K562 (cell line): ENCODE data around the gene PLCB3. TPM values are rescaled to one million over a fixed set of nuclear protein-coding genes. Genes with fewer than 3 reads are reported as not detected.
A peak's percentile ranks its signal among the peaks of the same experiment; 100 is the strongest.

Source experiments
- CBFA2T2 ChIP-seq: fragments of 450-650 bp; conservative IDR thresholded peaks from 2 replicates; pipeline ENCODE4 v1.6.1; 2017; ENCODE audit warnings: mild to moderate bottlenecking
- CC2D1A ChIP-seq: fragments of 450-650 bp; IDR thresholded peaks from 2 replicates; pipeline ENCODE4 v1.6.1; 2017; ENCODE audit warnings: mild to moderate bottlenecking
- ESRRA ChIP-seq: fragments of 450-650 bp; IDR thresholded peaks from 2 replicates; pipeline ENCODE4 v1.6.1; 2014; ENCODE audit warnings: low read depth, mild to moderate bottlenecking, moderate library complexity, borderline replicate concordance
- FOXA3 ChIP-seq, 2 experiments: fragments of 450-650 bp in 1 of 2; sonication (generic) in 1 of 2; formaldehyde crosslinking; IDR thresholded peaks in 1 of 2; conservative IDR thresholded peaks in 1 of 2; 2 replicates each; pipeline versions ENCODE4 v1.4.0 to v1.8.0; 2020 to 2022; ENCODE audit warnings: mild to moderate bottlenecking in 2 of 2, missing genetic modification reagents in 1 of 2
- GATA2 ChIP-seq: sonication (generic); formaldehyde crosslinking; IDR thresholded peaks from 2 replicates; pipeline ENCODE4 v1.4.0; 2020; ENCODE audit warnings: mild to moderate bottlenecking, missing genetic modification reagents
- GATAD2B ChIP-seq: fragments of 450-650 bp; IDR thresholded peaks from 2 replicates; pipeline ENCODE4 v1.6.1; 2017; ENCODE audit warnings: mild to moderate bottlenecking, borderline replicate concordance
- HLTF ChIP-seq: fragments of 450-650 bp; IDR thresholded peaks from 2 replicates; pipeline ENCODE4 v1.6.1; 2016
- HOXB6 ChIP-seq: fragments of 250-450 bp; sonication (Bioruptor Pico); IDR thresholded peaks from 2 replicates; pipeline ENCODE4 v1.5.1; 2022; ENCODE audit warnings: mild to moderate bottlenecking, borderline replicate concordance
- JUNB ChIP-seq: fragments of 450-650 bp; formaldehyde crosslinking; conservative IDR thresholded peaks from 2 replicates; pipeline ENCODE4 v1.4.0; 2020; ENCODE audit warnings: mild to moderate bottlenecking
- JUND ChIP-seq, 2 experiments: IDR thresholded peaks; 2 replicates in 1 of 2; 3 replicates in 1 of 2; pipeline ENCODE4 v1.6.1; 2011; ENCODE audit warnings: borderline replicate concordance in 2 of 2, low read depth in 2 of 2, low read length in 2 of 2, improper control_type of control experiment in 1 of 2, missing biosample characterization in 1 of 2, missing genetic modification characterization in 1 of 2, missing genetic modification reagents in 1 of 2
- LARP7 ChIP-seq: fragments of 450-650 bp; IDR thresholded peaks from 2 replicates; pipeline ENCODE4 v1.6.1; 2016
- NFRKB ChIP-seq: fragments of 450-650 bp; IDR thresholded peaks from 2 replicates; pipeline ENCODE4 v1.6.1; 2016; ENCODE audit warnings: low read depth
- RFX5 ChIP-seq: IDR thresholded peaks from 2 replicates; pipeline ENCODE4 v1.6.1; 2011; ENCODE audit warnings: low read depth, mild to moderate bottlenecking, improper control_type of control experiment, low read length
- TCF3 ChIP-seq: sonication (generic); formaldehyde crosslinking; IDR thresholded peaks from 2 replicates; pipeline ENCODE4 v1.4.0; 2020; ENCODE audit warnings: mild to moderate bottlenecking, missing genetic modification reagents
- TCFL5 ChIP-seq: fragments of 250-450 bp; sonication (Bioruptor Pico); conservative IDR thresholded peaks from 2 replicates; pipeline ENCODE4 v1.6.1; 2021; ENCODE audit warnings: mild to moderate bottlenecking, moderate library complexity, matching md5 sums
- XRCC3 ChIP-seq: fragments of 450-650 bp; IDR thresholded peaks from 2 replicates; pipeline ENCODE4 v1.6.1; 2017; ENCODE audit warnings: mild to moderate bottlenecking, moderate library complexity
- ZNF124 ChIP-seq: sonication (generic); formaldehyde crosslinking; IDR thresholded peaks from 2 replicates; pipeline ENCODE4 v1.8.1; 2022; ENCODE audit warnings: missing genetic modification reagents
- ZNF133 ChIP-seq: fragments of 250-450 bp; sonication (Bioruptor Pico); IDR thresholded peaks from 2 replicates; pipeline ENCODE4 v1.4.0; 2020; ENCODE audit warnings: mild to moderate bottlenecking
- ZNF75A ChIP-seq: fragments of 450-650 bp; formaldehyde crosslinking; IDR thresholded peaks from 2 replicates; pipeline ENCODE4 v1.4.0; 2020; ENCODE audit warnings: mild to moderate bottlenecking
- ZNF77 ChIP-seq: fragments of 250-450 bp; sonication (Bioruptor Pico); IDR thresholded peaks from 2 replicates; pipeline ENCODE4 v1.5.0; 2020
- ZNF830 ChIP-seq: fragments of 250-450 bp; sonication (Bioruptor Pico); IDR thresholded peaks from 2 replicates; pipeline ENCODE4 v1.5.0; 2021; ENCODE audit warnings: mild to moderate bottlenecking
- ZZZ3 ChIP-seq: fragments of 450-650 bp; IDR thresholded peaks from 2 replicates; pipeline ENCODE4 v1.6.1; 2016; ENCODE audit warnings: antibody characterized with exemption, mild to moderate bottlenecking, moderate library complexity
- polyA plus RNA-seq, 8 experiments: library from polyadenylated mRNA; depleted of rRNA in 4 of 8; stranded (reverse) in 5 of 8; unstranded in 3 of 8; fragments of >200 nt; fragmentation: Nextera tagmentation in 2 of 8; fragmentation: Illumina TruSeq in 1 of 8; extraction: Ambion mirVana in 2 of 8; extraction: Trizol in 1 of 8; gene quantifications; 2 replicates each; pipeline versions ENCODE4 v1.2.1 to v1.2.3, GENCODE V29; 2011 to 2014; ENCODE audit warnings: inconsistent platforms in 1 of 8, missing spikeins in 1 of 8
- total RNA-seq, 7 experiments: library from RNA; depleted of rRNA in 6 of 7; stranded (reverse); fragments of >200 nt in 6 of 7; fragmentation: Illumina TruSeq in 2 of 7; extraction: Trizol in 2 of 7; gene quantifications; 2 replicates each; pipeline versions ENCODE4 v1.2.1 to v1.2.3, GENCODE V29; 2011 to 2021; ENCODE audit warnings: low replicate concordance in 1 of 7
- TF ChIP-seq, protein P1 (sequence below): fragments of 450-650 bp; IDR thresholded peaks from 2 replicates; pipeline ENCODE4 v1.6.1; 2016
- TF ChIP-seq, protein P2 (sequence below): sonication (generic); formaldehyde crosslinking; IDR thresholded peaks from 2 replicates; pipeline ENCODE4 v1.8.1; 2022; ENCODE audit warnings: missing genetic modification reagents
- TF ChIP-seq, protein P3 (sequence below): fragments of 450-650 bp; formaldehyde crosslinking; IDR thresholded peaks from 2 replicates; pipeline ENCODE4 v1.4.0; 2020; ENCODE audit warnings: mild to moderate bottlenecking
- TF ChIP-seq, protein P4 (sequence below): fragments of 450-650 bp; formaldehyde crosslinking; conservative IDR thresholded peaks from 2 replicates; pipeline ENCODE4 v1.4.0; 2022; ENCODE audit warnings: mild to moderate bottlenecking, missing genetic modification characterization

PLCB3 gene
- total and polyA plus RNA-seq, 9 of the 15 experiments (the other 6 are each of a cell fraction or from before 2014, with no cell fraction given) = 0.31 to 44.8 (median 14.6) TPM

DNA sequence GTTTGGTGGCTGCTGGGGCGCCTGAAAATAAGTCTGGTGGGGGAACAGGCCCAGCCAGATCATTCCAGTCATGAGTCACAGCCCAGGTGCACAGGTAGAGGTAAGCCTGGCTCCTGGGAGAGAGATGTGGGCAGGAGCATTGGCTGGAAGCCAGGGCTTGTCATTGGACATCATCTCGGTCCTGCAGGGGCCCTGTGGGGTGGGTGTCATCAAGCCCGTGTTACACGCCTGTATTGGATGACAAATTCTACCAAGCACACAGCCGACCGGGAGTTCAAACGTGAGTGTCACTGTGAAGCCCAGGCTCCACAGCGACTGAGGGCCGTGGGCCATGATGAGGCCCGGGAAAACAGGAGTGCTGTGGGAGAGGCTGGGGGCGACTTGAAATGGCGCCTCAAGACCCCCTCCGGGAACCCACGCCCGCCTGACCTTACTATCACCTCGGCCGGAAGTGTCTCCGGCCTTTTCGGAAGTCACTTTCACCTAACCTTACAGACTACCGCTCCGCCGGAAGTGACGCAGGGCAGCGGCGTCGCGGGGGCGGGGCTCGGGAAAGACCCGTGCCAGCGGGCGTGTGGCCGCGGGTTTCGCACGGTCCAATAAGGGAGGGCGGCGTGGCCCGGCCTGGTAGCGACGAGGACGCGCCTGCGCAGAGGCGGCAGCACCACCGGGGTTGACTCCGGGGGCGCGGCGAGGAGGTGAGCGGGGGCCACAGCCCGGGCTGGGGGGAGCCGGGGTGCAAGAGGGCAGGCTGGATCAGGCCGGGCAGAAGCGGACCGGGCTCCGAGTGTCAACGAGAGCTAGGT lies 10.7 kb upstream of the PLCB3 start, which contains the start of gene FKBP2 (continued):
- TF ChIP-seq, protein P1, sequence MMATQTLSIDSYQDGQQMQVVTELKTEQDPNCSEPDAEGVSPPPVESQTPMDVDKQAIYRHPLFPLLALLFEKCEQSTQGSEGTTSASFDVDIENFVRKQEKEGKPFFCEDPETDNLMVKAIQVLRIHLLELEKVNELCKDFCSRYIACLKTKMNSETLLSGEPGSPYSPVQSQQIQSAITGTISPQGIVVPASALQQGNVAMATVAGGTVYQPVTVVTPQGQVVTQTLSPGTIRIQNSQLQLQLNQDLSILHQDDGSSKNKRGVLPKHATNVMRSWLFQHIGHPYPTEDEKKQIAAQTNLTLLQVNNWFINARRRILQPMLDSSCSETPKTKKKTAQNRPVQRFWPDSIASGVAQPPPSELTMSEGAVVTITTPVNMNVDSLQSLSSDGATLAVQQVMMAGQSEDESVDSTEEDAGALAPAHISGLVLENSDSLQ = no peak
- TF ChIP-seq XRCC3 = no peak
- TF ChIP-seq GATA2 = no peak
- no peak for TF ChIP-seq RFX5
- TF ChIP-seq ESRRA = peak; percentile 95
- no peak for TF ChIP-seq CC2D1A
- TF ChIP-seq ZNF124 = no peak
- TF ChIP-seq CBFA2T2 = no peak
- no peak; the same call in 1 of the 2 replicates for TF ChIP-seq TCF3 (CRISPR knock-in tag)
- TF ChIP-seq FOXA3 (CRISPR knock-in tag; conservative IDR thresholded peaks at IDR 0.05 in 1 of 2, IDR thresholded peaks at IDR 0.05 in 1 of 2) = peak in 1 of 2 experiments; percentile 57; a peak in 1 of 4 replicates
- TF ChIP-seq JUND (IDR thresholded peaks at IDR 0.05; ENCODE audit: borderline replicate concordance, low read depth, low read length) = peak; percentile 39
- no peak; the same call in 2 of the 3 replicates for TF ChIP-seq JUND (tag; IDR thresholded peaks at IDR 0.05; ENCODE audit: borderline replicate concordance, low read depth, low read length)
- no peak for TF ChIP-seq LARP7
- TF ChIP-seq ZNF133 (CRISPR knock-in tag) = no peak
- peak; percentile 25; the same call in 1 of the 2 replicates for TF ChIP-seq ZNF75A (CRISPR knock-in tag)
- TF ChIP-seq TCFL5 (CRISPR knock-in tag) = no peak
- peak; percentile 78; the same call in 1 of the 2 replicates for TF ChIP-seq ZNF77 (CRISPR knock-in tag)
- 0 out of 2 replicates have a peak, but pooled peaks have one; percentile 48 for TF ChIP-seq JUNB (CRISPR knock-in tag)
- TF ChIP-seq HLTF = no peak
- TF ChIP-seq, protein P2, sequence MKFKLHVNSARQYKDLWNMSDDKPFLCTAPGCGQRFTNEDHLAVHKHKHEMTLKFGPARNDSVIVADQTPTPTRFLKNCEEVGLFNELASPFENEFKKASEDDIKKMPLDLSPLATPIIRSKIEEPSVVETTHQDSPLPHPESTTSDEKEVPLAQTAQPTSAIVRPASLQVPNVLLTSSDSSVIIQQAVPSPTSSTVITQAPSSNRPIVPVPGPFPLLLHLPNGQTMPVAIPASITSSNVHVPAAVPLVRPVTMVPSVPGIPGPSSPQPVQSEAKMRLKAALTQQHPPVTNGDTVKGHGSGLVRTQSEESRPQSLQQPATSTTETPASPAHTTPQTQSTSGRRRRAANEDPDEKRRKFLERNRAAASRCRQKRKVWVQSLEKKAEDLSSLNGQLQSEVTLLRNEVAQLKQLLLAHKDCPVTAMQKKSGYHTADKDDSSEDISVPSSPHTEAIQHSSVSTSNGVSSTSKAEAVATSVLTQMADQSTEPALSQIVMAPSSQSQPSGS (CRISPR knock-in tag) = no peak
- no peak; the same call in 1 of the 2 replicates for TF ChIP-seq GATAD2B
- TF ChIP-seq, protein P3, sequence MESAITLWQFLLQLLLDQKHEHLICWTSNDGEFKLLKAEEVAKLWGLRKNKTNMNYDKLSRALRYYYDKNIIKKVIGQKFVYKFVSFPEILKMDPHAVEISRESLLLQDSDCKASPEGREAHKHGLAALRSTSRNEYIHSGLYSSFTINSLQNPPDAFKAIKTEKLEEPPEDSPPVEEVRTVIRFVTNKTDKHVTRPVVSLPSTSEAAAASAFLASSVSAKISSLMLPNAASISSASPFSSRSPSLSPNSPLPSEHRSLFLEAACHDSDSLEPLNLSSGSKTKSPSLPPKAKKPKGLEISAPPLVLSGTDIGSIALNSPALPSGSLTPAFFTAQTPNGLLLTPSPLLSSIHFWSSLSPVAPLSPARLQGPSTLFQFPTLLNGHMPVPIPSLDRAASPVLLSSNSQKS (CRISPR knock-in tag) = 0 out of 2 replicates have a peak, but pooled peaks have one; percentile 9
- TF ChIP-seq ZNF830 = peak; percentile 75; the same call in 1 of the 2 replicates
- no peak; the same call in 1 of the 2 replicates for TF ChIP-seq HOXB6
- TF ChIP-seq, protein P4, sequence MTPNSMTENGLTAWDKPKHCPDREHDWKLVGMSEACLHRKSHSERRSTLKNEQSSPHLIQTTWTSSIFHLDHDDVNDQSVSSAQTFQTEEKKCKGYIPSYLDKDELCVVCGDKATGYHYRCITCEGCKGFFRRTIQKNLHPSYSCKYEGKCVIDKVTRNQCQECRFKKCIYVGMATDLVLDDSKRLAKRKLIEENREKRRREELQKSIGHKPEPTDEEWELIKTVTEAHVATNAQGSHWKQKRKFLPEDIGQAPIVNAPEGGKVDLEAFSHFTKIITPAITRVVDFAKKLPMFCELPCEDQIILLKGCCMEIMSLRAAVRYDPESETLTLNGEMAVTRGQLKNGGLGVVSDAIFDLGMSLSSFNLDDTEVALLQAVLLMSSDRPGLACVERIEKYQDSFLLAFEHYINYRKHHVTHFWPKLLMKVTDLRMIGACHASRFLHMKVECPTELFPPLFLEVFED (CRISPR knock-in tag) = no peak
- TF ChIP-seq NFRKB = peak; percentile 91
- TF ChIP-seq ZZZ3 = no peak
